ENCODE measurements around the gene MACROD2.

Gene MACROD2

DNA sequence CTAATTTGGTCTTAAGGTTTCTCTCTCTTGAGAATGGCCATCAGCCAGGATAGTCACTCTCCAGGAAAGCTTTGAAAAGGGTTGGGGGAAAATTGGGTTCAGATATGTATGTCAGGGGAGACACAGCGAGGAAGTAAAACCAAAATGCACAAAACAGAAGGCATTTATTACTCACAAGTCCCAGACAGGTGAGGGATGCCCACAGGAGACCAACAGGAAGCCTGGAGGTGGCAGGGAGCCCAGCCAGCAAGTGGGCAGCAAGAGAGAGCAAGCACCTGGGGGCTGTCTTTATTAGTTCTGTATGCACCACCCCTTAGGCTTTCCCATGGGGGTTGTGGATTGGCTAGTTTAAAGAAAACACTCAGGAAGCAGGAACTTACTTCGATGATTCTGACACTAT lies 1870.2 kb downstream of the MACROD2 start:
- no peak overlapping the region for H3K27ac ChIP-seq (ENCODE audit: low read length)
- no peaks in the 10 kb centered on the region for H3K27me3 ChIP-seq (ENCODE audit: low read depth, low read length)
- H3K4me1 ChIP-seq (ENCODE audit: control insufficient read depth in 1 of 2, insufficient read depth in 2 of 2, low read length in 2 of 2): no peaks in the 10 kb centered on the region
- peaks cover 0 to 3% of the 10 kb centered on the region in 2 donors for H3K9me3 ChIP-seq (ENCODE audit: control insufficient read depth in 1 of 2, low read length in 2 of 2)
- H3K36me3 ChIP-seq (ENCODE audit: control insufficient read depth in 1 of 2, insufficient read depth in 2 of 2, low read length in 2 of 2): no peaks in the 10 kb centered on the region
- H3K4me3 ChIP-seq (ENCODE audit: low read depth in 1 of 2, low read length in 2 of 2): no peak overlapping the region

- Histone ChIP-seq H3K4me3 (ENCODE audit: low read depth in 1 of 2, low read length in 2 of 2) (no peak overlapping the region), H3K4me1 (ENCODE audit: control insufficient read depth in 1 of 2, insufficient read depth in 2 of 2, low read length in 2 of 2) (no peaks in the 10 kb centered on the region), H3K9me3 (ENCODE audit: control insufficient read depth in 1 of 2, low read length in 2 of 2) (peaks cover 0 to 3% of the 10 kb centered on the region in 2 donors), H3K27me3 (ENCODE audit: low read depth, low read length) (no peaks in the 10 kb centered on the region), H3K36me3 (ENCODE audit: control insufficient read depth in 1 of 2, insufficient read depth in 2 of 2, low read length in 2 of 2) (no peaks in the 10 kb centered on the region), H3K27ac (ENCODE audit: low read length) (no peak overlapping the region)
Observed at GRCh38 chr20:15866916-15867730, 1871.8 kb downstream of the MACROD2 start.

- no peaks in the 10 kb centered on the region for H3K27me3 ChIP-seq (ENCODE audit: low read depth, low read length)
- H3K4me1 ChIP-seq (ENCODE audit: control insufficient read depth in 1 of 2, insufficient read depth in 2 of 2, low read length in 2 of 2): no peaks in the 10 kb centered on the region
- no peaks in the 10 kb centered on the region for H3K36me3 ChIP-seq (ENCODE audit: control insufficient read depth in 1 of 2, insufficient read depth in 2 of 2, low read length in 2 of 2)
- H3K9me3 ChIP-seq (ENCODE audit: control insufficient read depth in 1 of 2, low read length in 2 of 2): peaks cover 0 to 3% of the 10 kb centered on the region in 2 donors
- no peak overlapping the region for H3K27ac ChIP-seq (ENCODE audit: low read length)
- H3K4me3 ChIP-seq (ENCODE audit: low read depth in 1 of 2, low read length in 2 of 2): no peak overlapping the region
Observed at GRCh38 chr20:15867899-15868298, 1872.6 kb downstream of the MACROD2 start.

GRCh38 chr20:15875446-15875845 lies 1880.1 kb downstream of the MACROD2 start:
- H3K4me1 ChIP-seq (ENCODE audit: control insufficient read depth in 1 of 2, insufficient read depth in 2 of 2, low read length in 2 of 2): no peaks in the 10 kb centered on the region
- H3K4me3 ChIP-seq (ENCODE audit: low read depth in 1 of 2, low read length in 2 of 2): no peak overlapping the region
- no peaks in the 10 kb centered on the region for H3K36me3 ChIP-seq (ENCODE audit: control insufficient read depth in 1 of 2, insufficient read depth in 2 of 2, low read length in 2 of 2)
- no peaks in the 10 kb centered on the region for H3K27me3 ChIP-seq (ENCODE audit: low read depth, low read length)
- H3K27ac ChIP-seq (ENCODE audit: low read length): no peak overlapping the region
- H3K9me3 ChIP-seq (ENCODE audit: control insufficient read depth in 1 of 2, low read length in 2 of 2): peaks cover 0 to 2% of the 10 kb centered on the region in 2 donors

DNA sequence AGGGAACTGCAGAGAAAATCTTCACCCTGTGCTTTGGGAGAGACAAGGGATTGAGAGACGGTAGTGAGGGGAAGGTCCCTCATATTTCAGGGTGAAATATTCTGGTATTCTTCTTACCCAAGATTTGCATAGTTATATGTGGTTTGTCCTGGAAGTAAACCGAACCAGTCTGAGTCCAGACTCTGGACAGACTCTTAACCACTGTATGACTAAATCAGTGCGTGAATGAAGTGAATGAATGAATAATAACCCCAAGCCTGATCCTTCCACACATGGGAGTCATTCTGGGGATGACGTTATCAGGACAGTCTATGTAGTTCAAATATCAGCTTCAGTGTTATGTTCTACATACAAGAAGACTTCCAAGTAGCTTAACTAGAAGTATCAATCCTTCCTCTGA lies 1887.2 kb downstream of the MACROD2 start:
- Histone ChIP-seq H3K9me3 (ENCODE audit: control insufficient read depth in 1 of 2, low read length in 2 of 2) (peaks cover 0 to 22% of the 10 kb centered on the region in 2 donors), H3K27me3 (ENCODE audit: low read depth, low read length) (no peaks in the 10 kb centered on the region), H3K4me1 (ENCODE audit: control insufficient read depth in 1 of 2, insufficient read depth in 2 of 2, low read length in 2 of 2) (no peaks in the 10 kb centered on the region), H3K4me3 (ENCODE audit: low read depth in 1 of 2, low read length in 2 of 2) (no peak overlapping the region), H3K27ac (ENCODE audit: low read length) (no peak overlapping the region), H3K36me3 (ENCODE audit: control insufficient read depth in 1 of 2, insufficient read depth in 2 of 2, low read length in 2 of 2) (no peaks in the 10 kb centered on the region)

DNA sequence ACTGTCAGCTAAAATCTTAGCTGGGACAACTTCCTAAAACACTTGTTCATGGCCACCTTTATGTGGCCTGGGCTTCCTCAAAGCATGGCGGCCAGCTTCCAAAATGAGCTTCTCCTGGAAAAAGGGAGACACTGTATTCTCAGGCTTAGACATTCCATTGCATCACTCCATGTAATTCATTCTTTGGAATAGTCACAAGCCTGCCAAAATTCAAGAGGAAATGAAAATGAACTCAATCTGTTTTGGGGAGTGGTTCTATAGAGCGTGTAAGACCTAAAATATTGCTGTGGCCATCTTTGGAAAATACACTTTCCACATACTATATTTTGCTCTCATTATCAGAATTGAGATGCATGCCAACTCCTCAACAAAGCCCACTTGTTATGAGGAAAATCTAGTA lies 1890.9 kb downstream of the MACROD2 start:
- H3K4me1 ChIP-seq (ENCODE audit: control insufficient read depth in 1 of 2, insufficient read depth in 2 of 2, low read length in 2 of 2): no peaks in the 10 kb centered on the region
- no peak overlapping the region for H3K27ac ChIP-seq (ENCODE audit: low read length)
- H3K4me3 ChIP-seq (ENCODE audit: low read depth in 1 of 2, low read length in 2 of 2): no peak overlapping the region
- peaks cover 0 to 13% of the 10 kb centered on the region in 2 donors for H3K9me3 ChIP-seq (ENCODE audit: control insufficient read depth in 1 of 2, low read length in 2 of 2)
- H3K27me3 ChIP-seq (ENCODE audit: low read depth, low read length): no peaks in the 10 kb centered on the region
- no peaks in the 10 kb centered on the region for H3K36me3 ChIP-seq (ENCODE audit: control insufficient read depth in 1 of 2, insufficient read depth in 2 of 2, low read length in 2 of 2)

- Histone ChIP-seq H3K36me3 (ENCODE audit: control insufficient read depth in 1 of 2, insufficient read depth in 2 of 2, low read length in 2 of 2) (no peaks in the 10 kb centered on the region), H3K9me3 (ENCODE audit: control insufficient read depth in 1 of 2, low read length in 2 of 2) (peaks cover 0 to 10% of the 10 kb centered on the region in 2 donors), H3K4me1 (ENCODE audit: control insufficient read depth in 1 of 2, insufficient read depth in 2 of 2, low read length in 2 of 2) (no peaks in the 10 kb centered on the region), H3K27ac (ENCODE audit: low read length) (no peak overlapping the region), H3K4me3 (ENCODE audit: low read depth in 1 of 2, low read length in 2 of 2) (no peak overlapping the region), H3K27me3 (ENCODE audit: low read depth, low read length) (no peaks in the 10 kb centered on the region)
Observed at GRCh38 chr20:15887387-15887786, 1892.1 kb downstream of the MACROD2 start.

DNA sequence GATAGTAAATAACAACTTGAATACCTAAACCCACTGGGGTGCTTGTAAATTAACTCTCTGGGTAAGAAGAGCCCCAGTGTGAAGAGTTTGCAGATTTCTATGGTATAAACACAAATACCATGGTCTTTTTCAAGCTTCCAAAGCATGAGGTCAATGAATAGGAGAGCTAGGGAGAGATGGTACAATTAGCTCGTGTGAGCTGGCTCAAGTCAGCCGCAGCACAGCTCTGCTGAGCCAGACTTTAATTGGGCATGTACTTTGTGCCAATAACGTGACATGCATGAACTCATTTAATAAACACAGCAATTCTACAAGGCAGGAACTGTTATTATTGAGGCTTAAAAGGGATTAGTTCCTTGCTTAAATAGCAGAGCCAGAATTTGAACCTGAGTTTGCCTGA lies 1893.7 kb downstream of the MACROD2 start:
- H3K4me1 ChIP-seq (ENCODE audit: control insufficient read depth in 1 of 2, insufficient read depth in 2 of 2, low read length in 2 of 2): no peaks in the 10 kb centered on the region
- H3K27ac ChIP-seq (ENCODE audit: low read length): no peak overlapping the region
- H3K4me3 ChIP-seq (ENCODE audit: low read depth in 1 of 2, low read length in 2 of 2): no peak overlapping the region
- H3K36me3 ChIP-seq (ENCODE audit: control insufficient read depth in 1 of 2, insufficient read depth in 2 of 2, low read length in 2 of 2): no peaks in the 10 kb centered on the region
- no peaks in the 10 kb centered on the region for H3K27me3 ChIP-seq (ENCODE audit: low read depth, low read length)
- peaks cover 0 to 10% of the 10 kb centered on the region in 2 donors for H3K9me3 ChIP-seq (ENCODE audit: control insufficient read depth in 1 of 2, low read length in 2 of 2)

DNA sequence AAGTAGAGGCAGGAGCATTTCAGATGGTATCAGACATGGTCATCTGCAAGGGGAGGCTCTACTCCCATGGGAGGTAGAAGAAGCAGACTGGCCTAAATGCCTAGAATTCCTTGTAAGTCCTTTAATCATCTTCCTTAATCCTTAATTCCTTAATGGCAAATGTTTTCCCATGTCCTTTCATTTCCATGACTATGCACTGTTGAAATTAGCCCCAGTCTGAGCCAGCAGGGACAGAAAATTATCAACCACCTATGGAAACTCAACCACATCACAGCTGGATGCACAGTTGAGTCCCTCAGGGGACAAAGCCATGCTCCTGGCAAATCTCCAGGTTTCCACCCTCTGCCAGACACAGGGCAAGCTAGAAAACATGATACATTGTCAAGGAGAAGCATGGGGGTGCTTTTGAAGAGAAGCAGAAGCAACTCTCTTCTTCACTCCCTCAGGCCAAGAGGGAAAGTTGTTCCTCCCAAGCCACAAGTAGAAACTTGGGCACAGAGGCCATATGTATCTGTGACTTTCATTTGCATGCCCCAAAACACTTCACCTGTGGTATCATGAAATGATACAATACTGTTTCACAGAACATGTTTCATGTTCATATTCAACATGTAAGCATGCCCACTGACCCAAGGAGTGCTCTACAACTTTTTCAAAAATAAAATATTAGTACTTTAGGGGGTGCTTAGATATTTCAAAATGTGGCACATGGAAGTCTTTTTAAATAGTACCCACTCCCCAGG lies 1894.4 kb downstream of the MACROD2 start:
- no peaks in the 10 kb centered on the region for H3K4me1 ChIP-seq (ENCODE audit: control insufficient read depth in 1 of 2, insufficient read depth in 2 of 2, low read length in 2 of 2)
- no peaks in the 10 kb centered on the region for H3K27me3 ChIP-seq (ENCODE audit: low read depth, low read length)
- H3K36me3 ChIP-seq (ENCODE audit: control insufficient read depth in 1 of 2, insufficient read depth in 2 of 2, low read length in 2 of 2): no peaks in the 10 kb centered on the region
- H3K4me3 ChIP-seq (ENCODE audit: low read depth in 1 of 2, low read length in 2 of 2): no peak overlapping the region
- H3K27ac ChIP-seq (ENCODE audit: low read length): no peak overlapping the region
- peaks cover 0 to 10% of the 10 kb centered on the region in 2 donors for H3K9me3 ChIP-seq (ENCODE audit: control insufficient read depth in 1 of 2, low read length in 2 of 2)

- Histone ChIP-seq H3K9me3 (ENCODE audit: control insufficient read depth in 1 of 2, low read length in 2 of 2) (peaks cover 0 to 10% of the 10 kb centered on the region in 2 donors), H3K27me3 (ENCODE audit: low read depth, low read length) (no peaks in the 10 kb centered on the region), H3K4me3 (ENCODE audit: low read depth in 1 of 2, low read length in 2 of 2) (no peak overlapping the region), H3K4me1 (ENCODE audit: control insufficient read depth in 1 of 2, insufficient read depth in 2 of 2, low read length in 2 of 2) (no peaks in the 10 kb centered on the region), H3K27ac (ENCODE audit: low read length) (no peak overlapping the region), H3K36me3 (ENCODE audit: control insufficient read depth in 1 of 2, insufficient read depth in 2 of 2, low read length in 2 of 2) (no peaks in the 10 kb centered on the region)
Observed at GRCh38 chr20:15890407-15890982, 1895.2 kb downstream of the MACROD2 start.

GRCh38 chr20:15895126-15895525 lies 1899.8 kb downstream of the MACROD2 start:
- H3K4me1 ChIP-seq (ENCODE audit: control insufficient read depth in 1 of 2, insufficient read depth in 2 of 2, low read length in 2 of 2): no peaks in the 10 kb centered on the region
- H3K4me3 ChIP-seq (ENCODE audit: low read depth in 1 of 2, low read length in 2 of 2): no peak overlapping the region
- H3K36me3 ChIP-seq (ENCODE audit: control insufficient read depth in 1 of 2, insufficient read depth in 2 of 2, low read length in 2 of 2): no peaks in the 10 kb centered on the region
- no peak overlapping the region for H3K27ac ChIP-seq (ENCODE audit: low read length)
- H3K27me3 ChIP-seq (ENCODE audit: low read depth, low read length): no peaks in the 10 kb centered on the region
- H3K9me3 ChIP-seq (ENCODE audit: control insufficient read depth in 1 of 2, low read length in 2 of 2): no peaks in the 10 kb centered on the region

Measured in muscle layer of duodenum (tissue), 2 donors.